GM12872 (cell line): Measurements from ENCODE around the gene PTPRZ1.

Source experiments
- TF ChIP-seq, protein P1 (sequence below): IDR thresholded peaks from 3 replicates; pipeline ENCODE4 v1.5.1; 2011; ENCODE audit warnings: low read depth, mild to moderate bottlenecking, low read length, moderate library complexity; ENCODE audit not compliant: insufficient read depth

Gene PTPRZ1

DNA sequence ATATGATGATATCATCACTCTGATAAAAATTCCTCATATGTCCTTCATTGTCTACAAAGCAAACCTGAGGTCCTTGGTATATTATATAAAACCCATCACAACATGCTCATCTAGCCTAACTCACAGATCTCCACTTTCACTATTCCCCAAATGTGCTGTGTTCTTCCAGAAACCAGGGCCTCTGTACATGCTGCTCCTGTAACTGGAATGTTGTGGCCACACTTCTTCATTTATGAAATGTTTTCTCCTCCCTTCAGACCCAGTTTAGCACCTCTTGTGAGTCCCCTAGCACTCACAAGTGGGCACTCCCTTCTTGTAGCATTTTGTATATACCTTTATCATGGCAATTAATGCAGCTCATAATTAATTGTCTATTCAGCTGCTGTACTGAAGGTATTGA is 209.2 kb downstream of the PTPRZ1 start:
- TF ChIP-seq, protein P1, sequence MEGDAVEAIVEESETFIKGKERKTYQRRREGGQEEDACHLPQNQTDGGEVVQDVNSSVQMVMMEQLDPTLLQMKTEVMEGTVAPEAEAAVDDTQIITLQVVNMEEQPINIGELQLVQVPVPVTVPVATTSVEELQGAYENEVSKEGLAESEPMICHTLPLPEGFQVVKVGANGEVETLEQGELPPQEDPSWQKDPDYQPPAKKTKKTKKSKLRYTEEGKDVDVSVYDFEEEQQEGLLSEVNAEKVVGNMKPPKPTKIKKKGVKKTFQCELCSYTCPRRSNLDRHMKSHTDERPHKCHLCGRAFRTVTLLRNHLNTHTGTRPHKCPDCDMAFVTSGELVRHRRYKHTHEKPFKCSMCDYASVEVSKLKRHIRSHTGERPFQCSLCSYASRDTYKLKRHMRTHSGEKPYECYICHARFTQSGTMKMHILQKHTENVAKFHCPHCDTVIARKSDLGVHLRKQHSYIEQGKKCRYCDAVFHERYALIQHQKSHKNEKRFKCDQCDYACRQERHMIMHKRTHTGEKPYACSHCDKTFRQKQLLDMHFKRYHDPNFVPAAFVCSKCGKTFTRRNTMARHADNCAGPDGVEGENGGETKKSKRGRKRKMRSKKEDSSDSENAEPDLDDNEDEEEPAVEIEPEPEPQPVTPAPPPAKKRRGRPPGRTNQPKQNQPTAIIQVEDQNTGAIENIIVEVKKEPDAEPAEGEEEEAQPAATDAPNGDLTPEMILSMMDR: no peak

DNA sequence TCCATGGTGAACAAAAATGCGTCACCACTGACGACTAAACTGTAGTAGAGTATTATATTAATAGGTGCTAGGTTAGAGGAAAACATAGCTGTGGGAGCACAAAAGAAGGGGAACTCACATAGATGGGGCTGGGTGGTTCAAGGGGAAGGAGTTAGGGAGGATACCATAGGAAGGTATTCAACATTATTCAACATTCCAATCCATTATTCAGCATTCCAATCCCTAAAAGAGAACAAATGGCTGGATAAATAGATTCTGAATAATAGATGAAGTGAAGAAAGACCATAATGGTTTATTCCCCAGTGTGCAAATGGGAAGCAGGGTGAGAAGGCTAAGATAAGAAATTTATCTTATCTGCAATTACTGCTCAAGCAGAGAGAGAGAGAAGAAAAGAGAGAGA is 209.7 kb downstream of the PTPRZ1 start:
- TF ChIP-seq, protein P1: no peak

DNA sequence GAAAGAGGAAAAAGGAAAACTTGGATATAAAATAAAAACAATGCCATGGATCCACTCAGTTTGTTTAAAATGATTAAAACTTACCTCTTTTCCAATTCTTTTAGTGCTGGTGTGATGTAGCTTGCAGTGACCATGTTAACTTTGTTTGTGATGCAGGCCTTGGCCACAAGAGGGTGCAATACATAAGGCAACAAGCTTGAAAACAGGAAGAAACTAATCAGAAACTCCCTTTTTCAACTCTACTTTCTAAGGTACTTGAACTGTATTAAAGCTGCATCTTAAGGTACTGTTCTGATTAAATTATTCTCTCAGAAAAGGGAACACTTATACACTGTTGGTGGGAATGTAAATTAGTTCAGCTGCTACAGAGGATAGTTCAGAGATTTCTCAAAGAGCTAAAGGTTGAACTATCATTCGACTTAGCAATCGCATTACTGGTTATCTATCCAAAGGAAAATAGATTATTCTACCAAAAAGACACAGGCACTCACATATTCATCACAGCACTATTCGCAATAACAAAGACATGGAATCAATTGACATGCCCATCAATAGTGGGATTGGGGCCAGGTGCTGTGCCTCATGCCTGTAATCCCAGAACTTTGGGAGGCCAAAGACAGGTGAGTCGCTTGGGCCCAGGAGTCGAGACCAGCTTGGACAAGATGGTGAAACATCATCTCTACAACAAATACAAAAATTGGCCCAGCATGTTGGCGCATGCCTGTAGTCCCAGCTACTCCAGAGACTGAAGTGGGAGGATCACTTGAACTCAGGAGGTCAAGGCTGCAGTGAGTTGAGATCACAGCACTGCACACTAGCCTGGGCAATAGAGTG is 220.2 kb downstream of the PTPRZ1 start:
- TF ChIP-seq, protein P1: peak; percentile 86

DNA sequence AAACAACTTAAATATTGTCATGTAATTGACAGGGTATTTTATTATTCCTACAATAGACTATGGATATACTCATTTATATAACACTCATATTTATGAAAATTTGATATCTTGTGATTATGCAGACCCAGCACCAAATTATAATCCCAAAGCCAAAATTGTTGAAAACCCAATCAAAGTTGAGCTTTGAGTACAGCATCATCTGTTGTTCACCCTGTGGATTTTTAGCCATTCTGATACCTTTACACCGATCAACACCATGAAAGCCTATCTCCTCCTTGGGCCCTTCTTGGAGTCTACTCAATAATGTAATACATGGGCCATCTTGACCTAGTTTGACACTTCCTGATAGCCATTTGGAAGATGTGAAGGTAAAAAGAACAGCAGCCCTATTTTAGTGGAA is 221.6 kb downstream of the PTPRZ1 start:
- TF ChIP-seq, protein P1: no peak

DNA sequence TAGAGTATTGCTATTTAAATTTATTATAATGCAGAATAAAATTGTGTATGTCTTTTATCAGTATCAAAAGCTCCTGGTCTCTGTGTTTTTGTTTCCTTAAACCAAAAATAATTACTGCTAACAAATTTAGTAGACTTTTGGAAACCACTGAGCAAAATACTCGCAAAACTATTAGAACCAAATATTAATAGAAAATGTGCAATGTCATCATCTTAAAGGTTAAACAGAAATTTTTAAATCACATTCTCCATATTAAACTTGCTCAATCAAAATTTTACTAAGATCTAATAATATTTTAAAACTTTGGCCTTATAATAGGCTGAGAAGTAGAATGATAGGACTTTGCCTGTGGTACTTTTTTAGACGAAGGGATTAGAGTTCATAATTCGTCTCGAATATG is 222.7 kb downstream of the PTPRZ1 start:
- TF ChIP-seq, protein P1: no peak

DNA sequence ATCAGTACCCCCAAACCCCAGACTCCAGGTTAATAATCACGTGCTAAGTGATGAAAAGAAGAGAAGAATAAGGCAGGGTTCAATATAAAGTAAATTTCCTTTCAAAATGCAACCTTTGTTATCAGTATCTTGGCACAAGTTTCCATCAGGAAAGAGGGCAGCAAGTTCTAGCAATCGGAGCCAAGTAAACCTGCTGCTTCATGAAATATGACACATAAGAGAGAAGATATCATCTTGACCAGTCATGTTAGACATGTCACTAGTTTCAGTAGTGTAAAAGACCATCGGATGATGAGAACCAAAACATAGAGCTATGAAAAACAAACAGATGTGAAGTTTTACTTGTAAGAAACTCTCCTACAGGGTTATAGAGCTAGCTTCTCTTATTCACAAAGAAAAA is 227.1 kb downstream of the PTPRZ1 start:
- TF ChIP-seq, protein P1: no peak

DNA sequence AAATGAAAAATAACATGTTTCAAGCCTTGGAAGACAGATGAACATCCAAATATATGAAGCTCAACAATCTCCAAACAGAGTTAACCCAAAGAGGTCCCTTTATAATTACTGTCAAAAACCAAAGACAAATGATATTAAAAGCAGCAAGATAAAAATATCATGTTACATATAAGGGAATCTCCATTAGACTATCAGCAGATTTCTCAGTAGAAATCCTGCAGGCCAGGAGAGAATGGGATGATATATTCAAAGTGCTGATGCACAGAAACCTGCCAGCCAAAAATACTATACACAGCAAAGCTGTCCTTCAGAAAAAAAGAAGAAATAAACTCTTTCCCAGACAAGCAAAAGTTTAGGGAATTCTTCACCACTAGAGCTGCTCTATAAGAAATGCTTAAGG is 230.1 kb downstream of the PTPRZ1 start:
- TF ChIP-seq, protein P1: no peak
